LNCAP (cell line): ENCODE data around the gene ADGRB3.

Experiments used
- TF ChIP-seq, protein P1 (sequence below): fragments of 450-650 bp; IDR thresholded peaks from 2 replicates; pipeline ENCODE4 v1.5.1; 2017; ENCODE audit warnings: mild to moderate bottlenecking

Gene ADGRB3

DNA sequence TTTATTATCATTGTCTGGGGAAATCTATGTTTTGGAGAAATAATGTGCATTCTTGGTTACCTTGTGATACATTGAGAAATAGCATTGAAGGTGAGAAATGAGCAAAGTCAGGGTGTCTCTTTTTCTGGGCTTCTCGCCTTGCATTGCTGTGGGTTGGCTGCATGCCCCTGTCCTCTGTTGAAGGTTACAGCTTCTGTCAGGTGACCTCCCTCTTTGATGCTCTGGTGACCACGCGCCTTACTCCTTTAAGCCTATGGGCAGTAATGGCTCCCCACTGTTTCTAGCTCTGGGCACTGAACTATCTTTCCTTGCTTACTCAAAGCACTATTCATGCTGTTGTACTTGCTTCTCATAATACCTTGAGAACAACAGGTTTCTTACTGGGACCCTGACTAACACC, 14.6 kb downstream of the ADGRB3 start:
- TF ChIP-seq, protein P1, sequence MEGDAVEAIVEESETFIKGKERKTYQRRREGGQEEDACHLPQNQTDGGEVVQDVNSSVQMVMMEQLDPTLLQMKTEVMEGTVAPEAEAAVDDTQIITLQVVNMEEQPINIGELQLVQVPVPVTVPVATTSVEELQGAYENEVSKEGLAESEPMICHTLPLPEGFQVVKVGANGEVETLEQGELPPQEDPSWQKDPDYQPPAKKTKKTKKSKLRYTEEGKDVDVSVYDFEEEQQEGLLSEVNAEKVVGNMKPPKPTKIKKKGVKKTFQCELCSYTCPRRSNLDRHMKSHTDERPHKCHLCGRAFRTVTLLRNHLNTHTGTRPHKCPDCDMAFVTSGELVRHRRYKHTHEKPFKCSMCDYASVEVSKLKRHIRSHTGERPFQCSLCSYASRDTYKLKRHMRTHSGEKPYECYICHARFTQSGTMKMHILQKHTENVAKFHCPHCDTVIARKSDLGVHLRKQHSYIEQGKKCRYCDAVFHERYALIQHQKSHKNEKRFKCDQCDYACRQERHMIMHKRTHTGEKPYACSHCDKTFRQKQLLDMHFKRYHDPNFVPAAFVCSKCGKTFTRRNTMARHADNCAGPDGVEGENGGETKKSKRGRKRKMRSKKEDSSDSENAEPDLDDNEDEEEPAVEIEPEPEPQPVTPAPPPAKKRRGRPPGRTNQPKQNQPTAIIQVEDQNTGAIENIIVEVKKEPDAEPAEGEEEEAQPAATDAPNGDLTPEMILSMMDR = no peak

DNA sequence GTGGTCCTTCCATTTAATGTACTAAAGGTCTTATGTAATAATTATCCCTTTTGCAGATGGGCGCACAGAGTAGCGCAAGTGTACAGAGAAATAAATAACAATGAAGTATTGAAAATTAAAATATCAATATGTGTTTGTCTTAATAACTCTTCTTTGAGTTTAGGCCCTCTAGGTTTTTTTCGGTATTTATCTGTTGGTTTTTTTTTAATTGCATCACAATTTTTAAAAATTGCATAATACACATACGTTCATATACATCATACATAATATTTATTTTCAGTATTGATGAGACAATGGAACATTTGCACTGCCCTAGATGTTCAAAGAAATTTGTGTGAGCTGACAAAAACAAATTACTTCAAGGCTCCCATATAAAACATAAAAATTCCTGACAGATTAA, 15.1 kb downstream of the ADGRB3 start:
- TF ChIP-seq, protein P1 = no peak

DNA sequence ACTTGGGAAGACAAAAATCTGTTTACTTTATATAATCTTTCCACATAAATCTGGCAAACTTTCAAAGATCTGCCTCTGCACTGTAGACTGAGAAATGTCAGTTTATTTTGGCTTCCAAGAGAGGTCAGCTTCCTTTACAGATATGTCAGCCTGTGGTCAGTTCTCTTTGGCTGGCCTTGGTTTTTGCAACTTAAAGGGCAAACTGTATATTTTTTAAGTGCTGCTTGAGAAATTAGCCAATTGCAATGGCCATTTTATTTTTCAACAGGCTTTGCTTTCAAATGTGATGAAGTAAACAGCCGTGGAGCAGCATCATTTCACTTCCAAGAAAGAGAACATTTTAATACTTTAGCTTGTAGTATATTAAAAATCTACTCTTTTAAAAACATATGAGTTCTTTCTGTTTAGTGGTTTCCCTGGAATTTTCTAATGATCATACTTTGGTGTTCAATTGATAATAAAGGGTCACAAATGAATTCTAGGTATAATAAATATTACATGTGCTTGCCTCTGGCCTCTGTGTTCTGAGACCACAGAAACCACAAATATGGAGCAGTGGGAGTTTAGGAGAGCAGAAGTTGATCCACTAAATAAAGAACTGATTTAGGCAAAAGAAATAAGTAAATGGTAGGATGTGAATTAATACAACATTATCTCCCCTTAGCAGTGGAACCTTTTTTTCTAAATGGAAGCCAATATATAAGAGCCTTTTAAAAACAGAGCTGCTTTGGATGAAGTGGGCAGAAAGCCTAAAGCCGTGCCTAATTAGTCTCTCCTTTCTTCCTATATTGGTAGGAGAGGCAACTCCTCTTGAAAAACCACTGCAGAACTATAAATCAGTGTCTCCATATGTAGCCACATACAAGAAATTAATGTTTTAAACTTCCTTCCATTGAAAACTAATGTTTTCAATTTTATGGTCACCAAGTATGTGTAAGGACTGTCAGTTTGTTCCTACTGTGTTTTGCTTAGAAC, 16.2 kb downstream of the ADGRB3 start:
- TF ChIP-seq, protein P1 = no peak

DNA sequence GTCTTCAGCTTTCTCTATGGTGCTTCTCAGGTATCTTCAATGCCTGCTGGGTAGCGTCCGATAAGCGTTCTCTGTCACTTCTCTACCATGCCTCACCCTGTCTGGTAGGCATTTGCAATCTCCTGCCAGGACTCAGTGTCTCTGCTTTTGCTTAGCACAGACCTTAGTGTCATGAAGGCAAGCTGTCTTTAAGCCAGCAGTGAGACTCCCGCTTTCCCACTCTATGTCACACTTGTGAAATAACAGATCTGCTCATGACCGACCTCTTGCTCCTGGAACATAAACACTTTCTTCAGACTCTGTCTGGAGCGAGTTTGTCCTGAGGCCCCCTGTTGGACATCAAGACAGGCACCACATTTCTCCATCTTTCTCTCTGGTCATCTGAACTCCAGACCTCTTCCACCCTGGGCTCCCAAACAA, 17.0 kb downstream of the ADGRB3 start:
- TF ChIP-seq, protein P1 = no peak

DNA sequence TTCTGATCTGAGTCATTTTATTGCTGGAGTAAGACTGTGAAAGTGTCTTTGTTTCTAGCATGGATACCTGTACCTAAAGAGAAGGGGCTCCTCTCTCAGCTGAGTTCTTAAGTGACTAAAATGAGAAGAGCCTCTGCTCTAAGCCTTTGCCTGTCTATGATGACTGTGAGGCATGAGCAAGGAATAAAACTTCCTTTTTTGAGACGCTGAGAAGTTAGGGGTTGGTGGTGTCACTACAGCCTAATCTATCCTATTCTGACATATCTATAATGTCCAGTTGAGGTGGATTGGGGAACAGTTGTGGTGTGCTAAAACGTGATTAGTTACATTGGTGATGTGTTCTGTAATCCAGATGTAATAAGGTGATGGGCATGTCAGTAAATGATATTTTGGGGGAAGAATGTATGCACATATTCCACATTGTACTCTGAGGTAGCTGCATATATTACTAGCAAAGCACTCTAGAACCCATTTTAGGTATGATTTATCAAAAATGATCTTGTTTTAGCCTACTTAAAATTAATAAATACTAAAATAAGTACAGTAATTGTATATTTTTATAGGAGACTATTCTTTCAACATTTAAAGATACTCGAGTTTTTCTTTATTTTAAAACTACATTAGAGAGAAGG, 18.1 kb downstream of the ADGRB3 start:
- TF ChIP-seq, protein P1 = no peak

DNA sequence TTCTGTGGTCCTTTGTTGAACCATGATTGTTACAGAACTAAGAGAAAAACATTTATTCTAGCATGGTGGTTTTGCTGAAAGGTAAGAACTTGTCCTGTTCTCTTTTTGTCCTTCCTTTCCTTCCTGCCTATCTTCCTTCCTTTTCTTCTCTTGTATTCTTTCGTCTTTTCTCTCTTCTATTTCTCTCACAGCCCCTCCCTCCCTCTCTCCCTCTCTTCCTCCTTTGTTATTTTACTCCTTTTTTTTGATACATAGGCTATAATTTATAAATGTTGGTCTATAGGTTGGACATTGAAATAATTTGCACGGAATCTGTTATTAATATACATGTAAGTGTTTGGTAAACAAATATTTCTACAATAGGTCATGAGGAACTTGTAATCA, 18.6 kb downstream of the ADGRB3 start:
- TF ChIP-seq, protein P1 = no peak

DNA sequence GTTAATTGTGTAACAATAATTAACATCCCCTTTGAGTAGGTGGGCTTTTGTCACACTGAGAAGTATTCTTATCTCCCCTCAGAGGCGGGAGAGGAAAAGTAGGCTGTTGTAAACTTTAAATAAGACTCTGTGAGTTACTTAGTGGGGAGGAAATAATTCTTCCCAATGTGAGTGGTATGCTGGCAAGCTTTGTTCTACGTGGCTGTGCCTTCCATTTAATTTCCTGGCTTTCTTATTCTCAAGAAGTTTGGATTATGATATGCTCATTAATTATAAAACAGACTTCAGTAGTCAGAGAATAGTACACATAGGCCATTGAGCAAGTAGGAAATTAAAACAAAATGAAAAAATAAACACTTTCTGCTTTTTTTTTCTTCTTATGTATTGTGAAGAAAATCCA, 19.1 kb downstream of the ADGRB3 start:
- TF ChIP-seq, protein P1 = no peak
